Colon (tissue), 2 donors: ENCODE data around the gene ZFAND6.

ENCODE experiments used
- FAIRE-seq: peaks from 2 replicates; lab custom pipeline; 2012; peaks lifted over from hg19 to GRCh38; lab: Jason Lieb, UNC
- donor health status: control.
- donor health status: control.

ZFAND6 gene

GRCh38 chr15:80171787-80172186, 112.3 kb downstream of the ZFAND6 start:
- FAIRE-seq = no peak

DNA sequence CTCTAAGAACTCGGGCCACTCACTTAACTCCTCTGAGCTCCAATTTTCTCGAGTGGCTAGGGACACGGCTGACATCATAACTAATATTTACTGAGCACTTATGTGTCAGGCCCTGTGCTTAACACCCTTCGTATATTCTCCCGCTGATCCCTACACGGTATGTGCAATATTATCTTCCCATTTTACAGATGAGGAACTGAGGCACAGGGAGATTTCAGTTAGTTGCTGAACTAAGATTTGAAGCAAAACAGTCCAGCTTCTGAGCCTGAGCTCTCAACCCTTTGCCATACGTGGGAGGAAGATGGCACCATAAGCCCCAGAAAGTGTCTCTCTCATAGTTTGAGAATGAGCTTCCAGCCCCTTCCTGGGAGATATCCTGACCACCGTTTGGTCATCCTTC, 112.9 kb downstream of the ZFAND6 start:
- no peak for FAIRE-seq

DNA sequence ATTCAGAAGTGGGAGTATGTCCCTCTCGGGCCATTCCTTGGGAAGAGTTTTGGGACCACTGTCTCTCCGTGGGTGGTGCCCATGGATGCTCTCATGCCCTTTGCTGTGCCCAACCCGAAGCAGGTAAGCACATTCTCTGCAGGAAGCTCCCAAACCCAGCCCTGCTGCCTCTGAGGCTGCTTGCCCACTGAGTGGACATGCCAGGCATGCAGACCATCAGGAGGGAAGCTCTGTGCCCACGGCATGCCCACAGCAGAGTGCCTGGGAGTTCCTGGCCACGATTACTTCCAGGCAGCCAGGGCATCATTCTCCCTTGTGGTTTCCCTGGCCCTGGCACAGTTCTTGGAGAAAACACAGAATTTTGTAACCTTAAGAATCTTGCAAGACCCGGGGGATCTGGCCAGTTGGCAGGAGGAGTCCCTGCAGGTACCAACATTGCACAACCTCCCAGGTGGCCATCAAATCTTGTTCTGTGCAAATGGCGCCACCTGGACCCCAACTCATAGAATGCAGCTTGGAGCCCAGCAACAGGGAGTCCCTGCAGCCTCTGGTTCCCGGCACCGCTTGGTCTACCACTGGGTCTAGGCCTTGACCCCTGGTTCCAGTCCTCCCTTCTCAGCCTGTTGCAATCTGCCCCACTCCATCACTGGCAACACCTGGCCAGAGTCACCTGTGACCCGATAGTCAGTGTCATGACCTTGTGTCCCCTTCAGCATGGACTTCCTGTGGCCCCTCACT, 113.7 kb downstream of the ZFAND6 start:
- no peak for FAIRE-seq

- no peak for FAIRE-seq
Measured at GRCh38 chr15:80174017-80174746, 114.7 kb downstream of the ZFAND6 start.

GRCh38 chr15:80175436-80175835, 116.0 kb downstream of the ZFAND6 start:
- no peak for FAIRE-seq

DNA sequence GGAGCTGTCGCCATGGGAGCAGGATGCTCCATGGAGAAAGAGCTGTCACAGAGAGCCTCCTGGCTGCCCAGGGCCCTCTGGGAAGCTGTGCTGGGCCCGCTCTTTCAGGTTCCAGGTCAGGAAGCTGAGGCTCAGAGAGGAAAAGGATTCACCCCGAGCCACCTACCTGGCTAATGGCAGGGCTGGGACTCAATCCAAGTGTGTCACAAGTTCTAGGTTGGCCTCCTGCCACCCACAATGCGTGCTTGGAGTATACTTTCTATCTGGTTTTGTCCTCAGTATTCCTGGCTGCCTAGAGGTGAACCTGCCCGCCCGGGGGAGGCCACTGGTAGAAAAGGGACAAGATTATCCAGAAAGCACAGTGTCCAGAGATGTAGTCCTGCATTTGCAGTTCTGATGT, 117.0 kb downstream of the ZFAND6 start:
- FAIRE-seq = no peak

DNA sequence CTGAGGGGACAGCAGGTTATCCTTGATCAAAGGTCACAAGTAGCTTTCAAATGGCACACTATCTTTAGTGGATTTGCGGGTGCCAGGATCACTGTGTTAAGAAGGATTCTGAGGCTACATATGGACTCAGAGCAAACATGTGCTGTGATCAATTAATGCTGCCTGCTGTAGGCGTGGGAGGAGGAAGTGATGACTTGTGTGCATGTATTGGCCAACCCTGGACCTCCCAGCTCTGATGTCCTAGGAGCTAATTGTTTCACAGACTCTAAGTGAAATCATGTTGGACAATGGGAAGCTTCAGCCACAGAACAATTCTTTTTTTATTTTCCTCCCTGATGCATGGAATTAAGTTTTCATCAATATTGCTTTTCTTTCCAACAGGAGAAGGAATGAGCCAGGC, 117.7 kb downstream of the ZFAND6 start:
- no peak for FAIRE-seq

DNA sequence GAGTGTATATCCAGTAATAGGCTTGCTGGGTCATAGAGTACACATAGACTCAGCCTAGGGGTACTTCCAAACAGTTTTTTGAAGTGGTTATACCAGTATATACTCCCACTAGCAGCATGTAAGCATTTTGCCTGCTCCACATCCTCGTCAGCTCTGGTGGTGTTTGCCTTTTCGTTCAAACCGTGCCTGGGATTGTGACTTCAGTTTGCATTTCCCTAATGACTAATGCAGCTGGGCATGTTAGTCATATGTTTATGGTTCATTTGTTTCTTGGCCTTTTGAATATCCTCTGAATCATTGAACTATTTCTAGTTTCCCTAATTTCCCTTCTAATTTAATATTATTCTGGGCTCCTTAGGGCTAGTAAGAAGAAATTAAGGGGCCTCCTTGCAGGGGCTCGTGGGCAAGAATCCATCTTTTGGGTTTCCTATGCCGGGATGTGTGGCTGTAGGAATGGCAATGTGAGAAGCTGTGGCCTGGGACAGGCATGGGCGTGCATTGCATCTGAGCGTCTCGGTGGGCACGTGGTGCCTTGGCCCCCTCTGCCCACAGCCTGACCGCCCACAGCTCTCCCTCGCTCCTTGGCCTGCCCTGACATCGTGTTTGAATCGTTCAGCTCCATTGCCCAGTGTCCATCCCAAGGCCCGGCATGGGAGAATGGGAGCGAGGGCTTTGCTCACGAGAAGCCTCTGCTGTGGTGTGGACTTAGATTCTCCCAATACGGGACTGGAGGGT, 119.7 kb downstream of the ZFAND6 start:
- FAIRE-seq = no peak

DNA sequence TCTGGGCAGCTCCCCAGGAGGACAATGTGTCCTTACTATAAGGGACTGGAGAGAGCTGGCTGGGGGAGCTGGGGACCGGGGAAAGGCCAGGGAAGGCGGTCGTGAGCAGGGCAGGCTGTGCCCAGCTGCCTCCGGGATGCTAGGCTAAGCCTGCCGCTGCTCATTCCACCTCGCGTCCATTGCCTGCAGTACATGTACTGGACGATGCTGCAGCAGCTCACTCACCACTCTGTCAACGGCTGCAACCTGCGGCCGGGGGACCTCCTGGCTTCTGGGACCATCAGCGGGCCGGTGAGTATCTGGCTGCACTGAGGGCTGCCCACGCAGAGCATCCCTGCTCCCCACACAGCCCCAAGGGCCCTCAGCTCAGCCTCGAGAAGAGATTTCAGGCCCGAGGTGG, 120.5 kb downstream of the ZFAND6 start:
- FAIRE-seq = no peak

GRCh38 chr15:80180468-80180867, 121.0 kb downstream of the ZFAND6 start:
- FAIRE-seq = no peak

- FAIRE-seq = no peak
Measured at GRCh38 chr15:80180986-80181385, 121.5 kb downstream of the ZFAND6 start.

GRCh38 chr15:80182611-80183261, 123.3 kb downstream of the ZFAND6 start:
- FAIRE-seq = no peak

- FAIRE-seq = no peak
Measured at GRCh38 chr15:80183306-80183705, 123.8 kb downstream of the ZFAND6 start.

DNA sequence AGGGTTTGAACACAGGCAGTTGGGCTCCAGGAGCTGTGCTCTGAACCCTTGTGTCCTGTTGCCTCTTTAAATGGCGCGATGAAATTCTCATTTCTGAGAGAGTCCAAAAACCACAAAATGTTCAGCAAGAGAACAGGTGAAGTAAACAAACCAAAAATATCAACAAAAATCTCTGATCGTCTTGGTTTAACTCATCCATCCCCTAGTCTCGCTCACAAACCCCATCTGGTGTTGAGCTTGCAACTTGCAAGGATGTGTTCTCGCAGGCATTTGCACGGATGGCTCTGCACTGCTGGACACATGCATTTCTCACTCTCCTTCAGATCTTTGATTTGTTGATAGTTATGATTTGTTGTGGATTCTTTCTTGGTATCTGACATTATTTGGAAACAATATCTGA, 124.4 kb downstream of the ZFAND6 start:
- FAIRE-seq = no peak

GRCh38 chr15:80184554-80184953, 125.1 kb downstream of the ZFAND6 start:
- no peak for FAIRE-seq

DNA sequence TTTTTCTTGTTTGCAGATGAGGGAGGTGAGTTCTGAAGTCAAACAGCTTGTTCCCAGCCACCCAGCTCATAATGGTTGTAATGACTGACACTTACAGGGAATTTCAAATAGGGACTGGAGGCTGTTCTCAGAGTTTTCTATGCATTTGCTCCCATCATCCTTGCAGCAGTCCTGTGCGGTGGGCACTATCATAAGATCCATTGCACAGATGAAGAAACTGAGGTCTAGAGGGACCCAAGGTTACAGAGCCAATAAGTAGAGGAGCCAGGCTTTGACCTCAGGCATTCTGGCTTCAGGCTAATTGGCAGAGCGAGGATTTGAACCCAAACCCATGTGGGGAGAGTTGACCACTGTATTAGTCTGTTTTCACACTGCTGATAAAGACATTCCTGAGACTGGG, 125.7 kb downstream of the ZFAND6 start:
- FAIRE-seq = no peak

DNA sequence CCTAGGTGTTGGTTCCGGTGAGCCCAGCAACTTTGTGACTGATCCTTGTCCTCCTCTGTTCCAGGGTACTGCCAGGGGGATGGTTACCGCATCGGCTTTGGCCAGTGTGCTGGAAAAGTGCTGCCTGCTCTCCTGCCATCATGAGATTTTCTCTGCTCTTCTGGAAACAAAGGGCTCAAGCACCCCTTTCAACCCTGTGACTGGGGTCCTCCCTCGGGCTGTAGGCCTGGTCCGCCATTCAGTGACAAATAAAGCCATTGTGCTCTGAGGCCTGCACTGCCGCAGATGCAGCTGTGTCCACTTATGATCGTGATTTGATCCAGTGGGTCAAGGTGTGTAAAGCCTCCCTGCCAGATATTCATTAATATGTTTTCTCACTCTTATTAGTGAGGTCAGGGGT, 126.6 kb downstream of the ZFAND6 start:
- FAIRE-seq = no peak

DNA sequence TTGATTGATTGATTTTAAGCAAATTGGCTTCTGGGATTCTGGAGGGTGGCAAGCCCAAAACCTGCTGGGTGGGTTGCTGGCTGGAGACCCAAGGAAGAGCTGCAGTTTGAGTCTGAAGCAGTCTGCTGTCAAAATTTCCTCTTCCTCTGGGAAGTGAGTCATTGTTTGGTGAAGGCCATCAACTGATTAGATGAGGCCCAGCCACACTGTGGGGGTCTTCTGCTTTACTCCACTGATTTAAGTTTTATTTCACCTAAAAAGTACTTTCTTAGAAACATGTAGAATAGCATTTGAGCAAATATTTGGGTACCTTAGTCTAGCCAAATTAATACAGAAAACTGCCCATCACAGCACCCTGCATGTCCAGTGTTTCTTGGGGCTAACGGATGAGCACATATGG, 127.1 kb downstream of the ZFAND6 start:
- FAIRE-seq = no peak
